SU-DHL-6 (cell line): ENCODE data around the gene GRIA1.

Experiments
- H2AFZ ChIP-seq: fragments of 200-600 bp; sonication (generic); 2 replicates; pipeline ENCODE4 v1.6.1; 2014; ENCODE audit warnings: low read depth, mild to moderate bottlenecking, moderate library complexity, mixed read lengths, antibody characterized with exemption, low read length; ENCODE audit not compliant: severe bottlenecking
- H3F3A ChIP-seq: fragments of 200-600 bp; shearing (Covaris generic); 2 replicates; pipeline ENCODE4 v1.6.0; 2016; ENCODE audit warnings: antibody characterized with exemption, mild to moderate bottlenecking; ENCODE audit not compliant: insufficient read depth
- H3K27ac ChIP-seq: fragments of 200-600 bp; sonication (generic); 2 replicates; pipeline ENCODE4 v1.5.1; 2016; ENCODE audit warnings: low read depth, mild to moderate bottlenecking, low read length, moderate library complexity, mixed read lengths
- H3K27me3 ChIP-seq: fragments of 200-600 bp; sonication (generic), shearing (Covaris generic); 2 replicates; pipeline ENCODE4 v1.6.0; 2014; ENCODE audit warnings: mild to moderate bottlenecking, low read length
- H3K36me3 ChIP-seq: fragments of 200-600 bp; sonication (generic); 2 replicates; pipeline ENCODE4 v1.6.1; 2014; ENCODE audit warnings: mild to moderate bottlenecking, low read length, mixed read lengths
- H3K4me2 ChIP-seq: fragments of 300-600, 200-600 bp; shearing (Covaris generic), sonication (generic); 2 replicates; pipeline ENCODE4 v1.6.0; 2014; ENCODE audit warnings: low read length, low read depth, mild to moderate bottlenecking; ENCODE audit not compliant: poor library complexity, severe bottlenecking
- H3K4me3 ChIP-seq: fragments of 200-600 bp; sonication (generic); 2 replicates; pipeline ENCODE4 v1.5.1; 2014; ENCODE audit warnings: antibody characterized with exemption, low read length, mild to moderate bottlenecking, mixed read lengths; ENCODE audit not compliant: insufficient read depth, poor library complexity, severe bottlenecking
- H3K79me2 ChIP-seq: fragments of 200-600 bp; sonication (generic); 2 replicates; pipeline ENCODE4 v1.6.1; 2014; ENCODE audit warnings: mild to moderate bottlenecking, low read length, moderate library complexity; ENCODE audit not compliant: insufficient read depth
- H3K9ac ChIP-seq: fragments of 200-600 bp; sonication (generic); 2 replicates; pipeline ENCODE4 v1.7.0; 2014; ENCODE audit warnings: mild to moderate bottlenecking, low read length
- H3K9me2 ChIP-seq: fragments of 200-600 bp; sonication (generic); replicated peaks from 2 replicates; pipeline ENCODE4 v1.6.1; 2014; ENCODE audit warnings: low read length; ENCODE audit not compliant: insufficient read depth
- H3K9me3 ChIP-seq: fragments of 200-600 bp; sonication (generic); 2 replicates; pipeline ENCODE4 v1.6.1; 2014; ENCODE audit warnings: low read length, mixed read lengths; ENCODE audit not compliant: insufficient read depth
- H4K20me1 ChIP-seq: fragments of 200-600 bp; sonication (generic); 2 replicates; pipeline ENCODE4 v1.6.1; 2014; ENCODE audit warnings: low read depth, mild to moderate bottlenecking, antibody characterized with exemption, low read length, moderate library complexity, mixed read lengths
- CTCF ChIP-seq: fragments of 200-600 bp; sonication (generic); IDR thresholded peaks from one replicate; pipeline ENCODE4 v1.5.1; 2017; ENCODE audit warnings: antibody characterized with exemption, mild to moderate bottlenecking, low read length, moderate library complexity; ENCODE audit not compliant: insufficient read depth, poor library complexity, severe bottlenecking
- EZH2phosphoT487 ChIP-seq: fragments of 200-600 bp; sonication (generic), shearing (Covaris generic); conservative IDR thresholded peaks from 2 replicates; pipeline ENCODE4 v1.6.1; 2018; ENCODE audit warnings: mild to moderate bottlenecking, antibody characterized with exemption, low read length, moderate library complexity, mixed read lengths

The GRIA1 gene

GRCh38 chr5:153659039-153659736 lies 168.7 kb downstream of the GRIA1 start:
- Histone ChIP-seq H3K9me2 (no peaks in the 10 kb centered on the region), H3K4me3 (no peak overlapping the region), H3K27ac (no peak overlapping the region), H3K9me3 (no peaks in the 10 kb centered on the region), H3K4me2 (no peak overlapping the region), H3K27me3 (no peaks in the 10 kb centered on the region), H2AFZ (no peak overlapping the region), H3K79me2 (no peaks in the 10 kb centered on the region), H3F3A (no peaks in the 10 kb centered on the region), H4K20me1 (no peaks in the 10 kb centered on the region), H3K36me3 (no peaks in the 10 kb centered on the region), H3K9ac (no peak overlapping the region)
- TF ChIP-seq CTCF (no peak), EZH2phosphoT487 (no peak)

DNA sequence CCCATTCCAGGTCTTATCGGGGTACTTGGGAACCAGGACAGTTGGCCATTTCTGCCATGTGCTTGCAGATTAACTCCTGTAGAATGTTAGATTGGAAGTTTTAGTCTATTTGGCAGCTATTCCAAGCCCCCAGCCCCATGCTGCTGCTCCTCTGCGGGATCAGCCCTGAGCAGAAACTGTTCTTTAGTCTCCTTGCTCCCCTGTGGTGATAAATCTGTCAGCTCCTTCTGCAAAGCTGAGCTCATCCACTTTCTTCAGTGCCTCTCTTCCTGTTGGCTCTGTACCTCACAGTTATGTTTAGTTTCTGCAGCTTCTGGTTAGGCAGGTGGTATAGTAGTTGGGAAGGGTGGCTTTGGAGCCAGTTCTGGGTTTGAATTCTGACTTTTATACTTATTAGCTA lies 170.4 kb downstream of the GRIA1 start:
- Histone ChIP-seq H3K36me3 (no peaks in the 10 kb centered on the region), H3K9ac (no peak overlapping the region), H3K9me3 (no peaks in the 10 kb centered on the region), H3K79me2 (no peaks in the 10 kb centered on the region), H3K9me2 (no peaks in the 10 kb centered on the region), H3F3A (no peaks in the 10 kb centered on the region), H2AFZ (no peak overlapping the region), H3K27ac (no peak overlapping the region), H3K27me3 (no peaks in the 10 kb centered on the region), H4K20me1 (no peaks in the 10 kb centered on the region), H3K4me3 (no peak overlapping the region), H3K4me2 (no peak overlapping the region)
- TF ChIP-seq EZH2phosphoT487, result no peak
- no peak for TF ChIP-seq CTCF

DNA sequence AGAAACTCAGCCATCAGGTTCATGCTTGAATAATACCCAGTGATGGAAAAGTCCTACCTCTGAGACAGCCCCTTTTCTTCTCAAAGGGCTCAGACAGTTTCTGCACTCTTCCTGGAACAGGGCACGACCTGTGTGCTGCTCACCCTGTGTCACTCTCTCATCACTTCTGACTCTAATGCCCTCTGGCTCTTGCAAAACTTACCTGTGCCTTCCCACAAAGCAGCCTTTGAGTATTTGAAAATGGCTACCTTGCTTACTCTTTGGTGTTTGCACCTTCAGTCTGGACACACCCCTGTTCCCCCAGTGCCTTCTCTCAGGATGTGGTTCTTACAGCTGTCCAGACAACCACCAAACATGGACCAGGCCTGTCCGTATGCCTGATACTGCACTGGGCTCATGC lies 171.4 kb downstream of the GRIA1 start:
- H3K27ac ChIP-seq, result no peak overlapping the region
- no peaks in the 10 kb centered on the region for H3K27me3 ChIP-seq
- H3F3A ChIP-seq, result no peaks in the 10 kb centered on the region
- H3K36me3 ChIP-seq, result no peaks in the 10 kb centered on the region
- no peaks in the 10 kb centered on the region for H3K79me2 ChIP-seq
- no peaks in the 10 kb centered on the region for H3K9me2 ChIP-seq
- no peak overlapping the region for H3K4me2 ChIP-seq
- no peaks in the 10 kb centered on the region for H3K9me3 ChIP-seq
- H3K4me3 ChIP-seq, result no peak overlapping the region
- H3K9ac ChIP-seq, result no peak overlapping the region
- no peak overlapping the region for H2AFZ ChIP-seq
- no peak for TF ChIP-seq CTCF
- TF ChIP-seq EZH2phosphoT487, result no peak
- no peaks in the 10 kb centered on the region for H4K20me1 ChIP-seq
